Esophagus muscularis mucosa (tissue), 4 donors: ENCODE results near the gene CELSR1. TPM values are rescaled to one million over a fixed set of nuclear protein-coding genes. Genes with fewer than 3 reads are reported as not detected.

Experiments
- DNase-seq: peaks from one replicate; pipeline ENCODE4 v3.0.0-alpha.2; 2017; ENCODE audit errors: extremely low spot score
- H3K27ac ChIP-seq, 4 donors: fragments of 200-600 bp; sonication (generic); replicated peaks in 1 of 4; 1 replicate in 3 of 4; 2 replicates in 1 of 4; pipeline ENCODE4 v1.5.1; 2016 to 2019; ENCODE audit warnings: mild to moderate bottlenecking in 1 of 4
- H3K27me3 ChIP-seq, 4 donors: fragments of 200-600 bp; sonication (generic); one replicate each; pipeline versions ENCODE4 v1.5.1 to v1.6.0; 2016 to 2019
- H3K36me3 ChIP-seq, 4 donors: fragments of 200-600 bp; sonication (generic); one replicate each; pipeline ENCODE4 v1.5.1; 2016 to 2019
- H3K4me1 ChIP-seq, 4 donors: fragments of 200-600 bp; sonication (generic); one replicate each; pipeline ENCODE4 v1.5.1; 2016 to 2019
- H3K4me3 ChIP-seq, 4 donors: fragments of 200-600 bp; sonication (generic); 1 replicate in 2 of 4; 2 replicates in 2 of 4; pipeline ENCODE4 v1.5.1; 2016 to 2019; ENCODE audit warnings: mild to moderate bottlenecking in 4 of 4, moderate library complexity in 1 of 4
- H3K9me3 ChIP-seq, 4 donors: fragments of 200-600 bp; sonication (generic); 1 replicate in 3 of 4; 2 replicates in 1 of 4; pipeline ENCODE4 v1.5.1; 2016 to 2019
- EP300 ChIP-seq: sonication (generic); formaldehyde crosslinking; IDR thresholded peaks from one replicate; pipeline ENCODE4 v1.6.1; 2017; ENCODE audit warnings: antibody characterized with exemption
- POLR2A ChIP-seq: fragments of 450-650 bp; IDR thresholded peaks from one replicate; pipeline ENCODE4 v1.6.1; 2017; ENCODE audit warnings: antibody characterized with exemption, moderate library complexity, mild to moderate bottlenecking, low read depth
- POLR2AphosphoS5 ChIP-seq, 2 donors: sonication (generic); formaldehyde crosslinking; IDR thresholded peaks; one replicate each; pipeline ENCODE4 v1.6.1; 2017; ENCODE audit warnings: antibody characterized with exemption in 2 of 2
- WGBS: methylation state at CpG from one replicate; pipeline ENCODE4 v1.1.5; 2018; 5-methylcytosine and 5-hydroxymethylcytosine counted together
- intact Hi-C: fragments of 100-400 bp; cut with DNase I; formaldehyde crosslinking; loops from one replicate; pipeline ENCODE4 v1.15.1; 2023
- total RNA-seq, 4 donors: library from RNA; depleted of rRNA; stranded (reverse); fragments of >200 nt; gene quantifications; one replicate each; pipeline versions ENCODE4 v1.1.0 to v1.2.1, GENCODE V29; 2016
- TF ChIP-seq, protein P1 (sequence below), 3 experiments: fragments of 200-600 bp in 2 of 3; fragments of 450-650 bp in 1 of 3; sonication (generic) in 2 of 3; IDR thresholded peaks; one replicate each; pipeline ENCODE4 v1.5.1; 2017 to 2019; ENCODE audit warnings: antibody characterized with exemption in 3 of 3, mild to moderate bottlenecking in 2 of 3, moderate library complexity in 1 of 3

CELSR1 gene
- total RNA-seq, 4 donors from 2014 or later, result 2.5 to 2.7 (median 2.6) TPM

DNA sequence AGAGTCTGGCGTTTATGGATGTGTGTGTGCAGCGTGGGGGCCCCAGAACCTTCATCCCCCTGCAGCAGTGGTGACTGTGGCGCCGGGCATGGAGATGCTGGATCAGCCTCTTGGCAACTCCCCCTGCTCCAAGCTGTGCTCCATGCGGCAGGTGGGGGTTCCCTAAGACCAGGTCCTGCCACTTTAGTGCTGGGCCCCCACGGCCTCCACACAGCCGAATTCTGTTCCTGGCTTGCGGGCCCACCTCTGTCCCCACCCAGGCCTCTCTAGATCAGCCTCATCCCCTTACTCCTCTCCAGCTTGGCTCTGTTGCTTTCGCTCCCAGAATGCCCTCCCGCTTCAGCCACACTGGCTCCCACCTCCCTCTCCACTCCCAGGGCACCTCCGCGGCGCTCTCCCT, 142.3 kb downstream of the CELSR1 start:
- peaks cover 0 to 8% (median 2%) of the 10 kb centered on the region in 4 donors for H3K4me1 ChIP-seq
- no peak for DNase-seq
- TF ChIP-seq POLR2A (no peak), POLR2AphosphoS5 (IDR thresholded peaks at IDR 0.05) (no peak)
- TF ChIP-seq, protein P1, sequence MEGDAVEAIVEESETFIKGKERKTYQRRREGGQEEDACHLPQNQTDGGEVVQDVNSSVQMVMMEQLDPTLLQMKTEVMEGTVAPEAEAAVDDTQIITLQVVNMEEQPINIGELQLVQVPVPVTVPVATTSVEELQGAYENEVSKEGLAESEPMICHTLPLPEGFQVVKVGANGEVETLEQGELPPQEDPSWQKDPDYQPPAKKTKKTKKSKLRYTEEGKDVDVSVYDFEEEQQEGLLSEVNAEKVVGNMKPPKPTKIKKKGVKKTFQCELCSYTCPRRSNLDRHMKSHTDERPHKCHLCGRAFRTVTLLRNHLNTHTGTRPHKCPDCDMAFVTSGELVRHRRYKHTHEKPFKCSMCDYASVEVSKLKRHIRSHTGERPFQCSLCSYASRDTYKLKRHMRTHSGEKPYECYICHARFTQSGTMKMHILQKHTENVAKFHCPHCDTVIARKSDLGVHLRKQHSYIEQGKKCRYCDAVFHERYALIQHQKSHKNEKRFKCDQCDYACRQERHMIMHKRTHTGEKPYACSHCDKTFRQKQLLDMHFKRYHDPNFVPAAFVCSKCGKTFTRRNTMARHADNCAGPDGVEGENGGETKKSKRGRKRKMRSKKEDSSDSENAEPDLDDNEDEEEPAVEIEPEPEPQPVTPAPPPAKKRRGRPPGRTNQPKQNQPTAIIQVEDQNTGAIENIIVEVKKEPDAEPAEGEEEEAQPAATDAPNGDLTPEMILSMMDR (IDR thresholded peaks at IDR 0.05), result no peak
- no peaks in the 10 kb centered on the region for H3K9me3 ChIP-seq
- 96% methylated on average over 13 of the region's 13 CpGs for WGBS
- H3K36me3 ChIP-seq, result no peaks in the 10 kb centered on the region
- no peak overlapping the region for H3K4me3 ChIP-seq
- H3K27me3 ChIP-seq, result no peaks in the 10 kb centered on the region
- intact Hi-C loops, result no loop called here
- H3K27ac ChIP-seq, result no peak overlapping the region

DNA sequence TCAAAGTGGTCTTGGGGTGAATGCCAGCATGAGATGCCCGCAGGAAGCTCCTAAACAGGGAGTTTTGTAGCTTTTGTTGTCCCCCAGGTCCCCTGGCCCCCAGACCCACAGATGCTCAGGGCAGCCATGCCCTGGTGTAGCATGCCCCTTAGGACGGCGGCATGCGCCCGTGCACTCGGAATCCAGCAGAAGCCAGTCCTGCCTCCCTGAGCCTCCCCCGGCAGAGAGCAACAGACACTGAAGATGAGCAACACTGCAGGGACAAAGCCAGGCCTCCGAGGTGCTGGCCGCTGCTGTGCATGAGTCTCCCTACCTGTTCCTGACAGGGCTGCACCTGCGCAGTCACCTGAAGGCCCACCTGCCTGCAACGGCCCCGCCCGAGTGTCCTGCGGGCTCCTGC, 142.8 kb downstream of the CELSR1 start:
- DNase-seq, result no peak
- Histone ChIP-seq H3K4me1 (peaks cover 0 to 9% (median 2%) of the 10 kb centered on the region in 4 donors), H3K4me3 (no peak overlapping the region), H3K27me3 (no peaks in the 10 kb centered on the region), H3K9me3 (no peaks in the 10 kb centered on the region), H3K36me3 (no peaks in the 10 kb centered on the region), H3K27ac (no peak overlapping the region)
- TF ChIP-seq POLR2A (no peak), POLR2AphosphoS5 (IDR thresholded peaks at IDR 0.05) (no peak), EP300 (no peak)
- TF ChIP-seq, protein P1 (IDR thresholded peaks at IDR 0.05), result no peak
- intact Hi-C loops, result no loop called here
- 100% methylated on average over 2 of the region's 14 CpGs for WGBS

DNA sequence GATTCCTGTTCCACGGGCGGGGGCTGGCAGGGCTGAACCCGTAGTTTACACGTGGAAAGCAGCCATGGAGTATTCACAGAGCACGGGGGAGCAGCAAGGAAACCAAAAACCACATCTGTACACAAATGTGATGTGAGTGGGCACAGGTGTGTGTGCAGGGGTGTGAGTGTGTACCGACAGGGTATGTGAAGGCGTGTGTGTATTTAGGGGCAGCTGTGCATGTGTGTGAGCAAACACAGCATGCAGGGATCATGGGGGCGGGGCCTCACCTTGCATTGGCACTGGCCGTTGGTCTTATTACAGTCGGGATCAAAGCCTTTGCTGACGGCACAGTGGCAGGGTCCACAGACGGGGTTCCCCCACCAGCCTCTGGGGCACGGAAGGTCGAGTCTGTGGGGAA, 143.5 kb downstream of the CELSR1 start:
- Histone ChIP-seq H3K36me3 (no peaks in the 10 kb centered on the region), H3K27me3 (no peaks in the 10 kb centered on the region), H3K27ac (no peak overlapping the region), H3K4me3 (no peak overlapping the region), H3K9me3 (no peaks in the 10 kb centered on the region), H3K4me1 (peaks cover 0 to 9% (median 2%) of the 10 kb centered on the region in 4 donors)
- WGBS, result 86% methylated on average over 14 of the region's 14 CpGs
- no peak for DNase-seq
- TF ChIP-seq, protein P1 (IDR thresholded peaks at IDR 0.05), result no peak
- no peak for TF ChIP-seq EP300
- no peak for TF ChIP-seq POLR2A
- no peak for TF ChIP-seq POLR2AphosphoS5 (IDR thresholded peaks at IDR 0.05)
- intact Hi-C loops, result no loop called here

DNA sequence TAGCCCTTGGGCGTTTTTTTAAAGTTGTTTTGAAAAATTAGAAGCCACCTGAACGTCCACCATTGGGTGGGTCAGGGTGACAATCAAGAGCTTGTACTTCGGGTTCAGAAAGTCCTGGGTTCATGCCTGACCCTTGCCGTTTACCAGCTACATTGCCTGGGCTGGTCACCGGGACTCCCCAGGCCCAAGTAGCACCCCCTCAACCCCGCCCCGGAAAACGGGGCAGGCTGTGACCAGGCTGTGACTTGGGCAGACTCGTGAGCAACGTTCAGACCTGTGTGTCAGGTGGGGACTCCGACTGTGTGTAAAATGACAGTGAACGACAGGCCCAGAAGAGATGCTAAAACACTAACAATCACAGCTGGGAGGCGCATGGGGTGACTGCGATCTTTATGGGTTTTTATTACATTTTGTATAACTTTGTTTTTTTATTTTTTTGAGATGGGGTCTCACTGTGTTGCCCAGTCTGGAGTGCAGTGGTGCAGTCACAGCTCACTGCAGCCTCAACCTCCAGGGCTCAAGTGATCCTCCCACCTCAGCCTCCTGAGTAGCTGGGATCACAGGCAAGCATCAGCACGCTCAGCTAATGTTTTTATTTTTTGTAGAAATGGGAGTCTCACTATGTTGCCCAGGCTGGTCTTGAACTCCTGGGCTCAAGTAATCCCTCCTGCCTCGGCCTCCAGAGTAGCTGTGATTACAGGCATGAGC, 145.1 kb downstream of the CELSR1 start:
- intact Hi-C loops, result no loop called here
- H3K27me3 ChIP-seq, result no peaks in the 10 kb centered on the region
- WGBS, result 89% methylated on average over 16 of the region's 16 CpGs
- H3K4me3 ChIP-seq, result no peak overlapping the region
- no peak for TF ChIP-seq EP300
- TF ChIP-seq POLR2AphosphoS5 (IDR thresholded peaks at IDR 0.05), result no peak
- TF ChIP-seq POLR2A, result no peak
- TF ChIP-seq, protein P1 (IDR thresholded peaks at IDR 0.05), result no peak
- no peaks in the 10 kb centered on the region for H3K36me3 ChIP-seq
- H3K4me1 ChIP-seq, result peaks cover 0 to 9% (median 2%) of the 10 kb centered on the region in 4 donors
- no peak for DNase-seq
- H3K9me3 ChIP-seq, result no peaks in the 10 kb centered on the region
- no peak overlapping the region for H3K27ac ChIP-seq
